ENCODE data around the gene RLN3. TPM values are rescaled to one million over a fixed set of nuclear protein-coding genes. Genes with fewer than 3 reads are reported as not detected.

The RLN3 gene
- total and polyA plus RNA-seq, 3 donors from 2014 or later = 1.7 TPM; not detected in 2

- WGBS, 2 donors = 81 to 83% methylated on average over 12 to 13 of the region's 13 CpGs
These were observed 27.1 kb upstream of the RLN3 start for GRCh38 chr19:14000691-14001375.

GRCh38 chr19:14002571-14003250, 25.2 kb upstream of the RLN3 start:
- 64 to 68% methylated on average over 13 of the region's 13 CpGs for WGBS, 2 donors
- TF ChIP-seq, protein P1, sequence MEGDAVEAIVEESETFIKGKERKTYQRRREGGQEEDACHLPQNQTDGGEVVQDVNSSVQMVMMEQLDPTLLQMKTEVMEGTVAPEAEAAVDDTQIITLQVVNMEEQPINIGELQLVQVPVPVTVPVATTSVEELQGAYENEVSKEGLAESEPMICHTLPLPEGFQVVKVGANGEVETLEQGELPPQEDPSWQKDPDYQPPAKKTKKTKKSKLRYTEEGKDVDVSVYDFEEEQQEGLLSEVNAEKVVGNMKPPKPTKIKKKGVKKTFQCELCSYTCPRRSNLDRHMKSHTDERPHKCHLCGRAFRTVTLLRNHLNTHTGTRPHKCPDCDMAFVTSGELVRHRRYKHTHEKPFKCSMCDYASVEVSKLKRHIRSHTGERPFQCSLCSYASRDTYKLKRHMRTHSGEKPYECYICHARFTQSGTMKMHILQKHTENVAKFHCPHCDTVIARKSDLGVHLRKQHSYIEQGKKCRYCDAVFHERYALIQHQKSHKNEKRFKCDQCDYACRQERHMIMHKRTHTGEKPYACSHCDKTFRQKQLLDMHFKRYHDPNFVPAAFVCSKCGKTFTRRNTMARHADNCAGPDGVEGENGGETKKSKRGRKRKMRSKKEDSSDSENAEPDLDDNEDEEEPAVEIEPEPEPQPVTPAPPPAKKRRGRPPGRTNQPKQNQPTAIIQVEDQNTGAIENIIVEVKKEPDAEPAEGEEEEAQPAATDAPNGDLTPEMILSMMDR (IDR thresholded peaks at IDR 0.05) = no peak
- no peak for TF ChIP-seq POLR2A (IDR thresholded peaks at IDR 0.05)
- intact Hi-C loops (cut with DNase I; ENCODE audit: low total_unique reads) = no loop called here
- no peaks in the 10 kb centered on the region for H3K36me3 ChIP-seq (ENCODE audit: low read depth, missing control alignments)
- DNase-seq = no peak
- H3K27ac ChIP-seq = peak overlapping the region; percentile 47 to 94
- H3K27me3 ChIP-seq = no peaks in the 10 kb centered on the region
- H3K9me3 ChIP-seq = no peaks in the 10 kb centered on the region
- H3K4me1 ChIP-seq = peaks cover 23% of the 10 kb centered on the region
- no peak overlapping the region for H3K4me3 ChIP-seq

More at GRCh38 chr19:14000691-14001375, 27.1 kb upstream of the RLN3 start:
- no peak overlapping the region for H3K4me3 ChIP-seq
- no peak for TF ChIP-seq POLR2A (IDR thresholded peaks at IDR 0.05)
- TF ChIP-seq, protein P1 (IDR thresholded peaks at IDR 0.05) = no peak
- no peak for DNase-seq
- H3K4me1 ChIP-seq = peaks cover 20% of the 10 kb centered on the region
- intact Hi-C loops (cut with DNase I; ENCODE audit: low total_unique reads) = no loop called here
- H3K27ac ChIP-seq = no peak overlapping the region
- no peaks in the 10 kb centered on the region for H3K36me3 ChIP-seq (ENCODE audit: low read depth, missing control alignments)
- no peaks in the 10 kb centered on the region for H3K9me3 ChIP-seq
- H3K27me3 ChIP-seq = no peaks in the 10 kb centered on the region

DNA sequence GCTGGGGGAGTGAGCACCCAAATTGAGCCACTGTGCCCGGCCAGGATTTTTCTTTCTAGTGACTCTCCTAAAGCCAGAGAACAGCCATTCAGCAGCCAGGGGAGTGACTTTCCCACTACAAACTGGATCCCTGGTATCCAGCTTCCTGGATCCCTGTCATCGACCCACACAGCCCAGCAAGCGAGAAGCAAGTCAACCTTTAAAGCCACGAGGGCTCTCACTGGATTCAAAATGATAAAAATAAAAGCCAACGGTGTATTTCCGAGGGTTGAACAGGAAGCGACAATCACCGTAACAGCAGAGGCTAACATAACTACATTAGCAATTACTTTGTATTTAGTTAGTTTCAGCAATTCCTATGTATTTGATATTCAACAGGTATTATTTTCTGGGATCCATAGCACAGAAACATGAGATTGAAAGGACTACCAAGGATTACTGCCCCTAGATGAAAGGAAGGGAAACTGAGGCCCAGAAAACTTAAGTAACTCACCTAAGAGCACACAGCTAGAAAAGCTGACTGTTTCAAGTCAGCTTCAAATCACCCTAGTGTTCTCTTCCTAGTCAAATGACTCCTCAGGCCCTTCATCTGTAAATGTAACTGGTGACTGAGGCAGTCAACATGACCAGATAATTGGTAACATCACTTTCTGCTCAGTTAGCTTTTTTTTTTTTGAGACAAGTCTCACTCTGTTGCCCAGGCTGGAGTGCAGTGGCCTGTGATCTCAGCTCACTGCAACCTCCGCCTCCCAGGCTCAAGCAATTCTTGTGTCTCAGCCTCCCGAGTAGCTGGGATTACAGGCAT, 24.5 kb upstream of the RLN3 start:
- no peaks in the 10 kb centered on the region for H3K36me3 ChIP-seq (ENCODE audit: low read depth, missing control alignments)
- no peaks in the 10 kb centered on the region for H3K9me3 ChIP-seq
- intact Hi-C loops (cut with DNase I; ENCODE audit: low total_unique reads) = no loop called here
- H3K27me3 ChIP-seq = no peaks in the 10 kb centered on the region
- 51 to 55% methylated on average over 9 to 10 of the region's 10 CpGs for WGBS, 2 donors
- peaks cover 23% of the 10 kb centered on the region for H3K4me1 ChIP-seq
- DNase-seq = no peak
- TF ChIP-seq, protein P1 (IDR thresholded peaks at IDR 0.05) = no peak
- no peak for TF ChIP-seq POLR2A (IDR thresholded peaks at IDR 0.05)
- H3K4me3 ChIP-seq = no peak overlapping the region
- peak overlapping the region; percentile 92 to 94 for H3K27ac ChIP-seq

DNA sequence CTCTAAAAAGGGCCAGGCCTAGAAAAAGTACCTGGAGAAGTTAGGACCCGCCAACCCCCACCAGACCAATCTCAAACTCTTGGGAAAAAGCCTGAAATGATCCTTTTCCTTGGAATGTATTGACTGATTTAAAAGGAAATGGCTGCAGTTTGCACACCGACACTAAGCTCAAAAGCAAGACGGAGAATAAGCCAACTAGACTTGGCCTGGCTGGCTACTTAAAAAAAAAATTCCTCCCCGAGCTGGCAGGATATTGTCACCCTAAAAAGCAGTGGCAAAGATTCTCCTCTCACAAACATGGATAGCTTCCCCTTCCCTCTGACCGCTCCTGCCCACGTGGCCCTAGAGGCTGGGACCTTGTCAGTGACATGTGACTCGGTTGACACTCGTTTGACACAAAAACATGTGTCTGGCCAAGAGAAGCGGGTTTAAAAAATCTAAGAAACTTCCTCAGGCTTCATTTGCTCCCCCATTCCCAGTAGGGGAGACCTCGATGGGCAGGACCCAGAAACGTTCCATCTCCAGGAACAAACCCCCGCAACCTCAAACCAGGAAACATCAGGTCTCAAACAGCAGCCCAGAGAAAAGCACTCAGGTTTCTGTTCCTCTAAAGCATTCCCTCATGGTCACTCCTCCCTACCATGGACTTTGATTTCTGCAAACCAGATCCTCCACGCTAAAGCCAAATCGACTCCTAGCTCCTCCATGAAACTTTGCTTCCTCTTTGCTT, 23.2 kb upstream of the RLN3 start:
- peak overlapping the region; percentile 95 to 99 for H3K4me3 ChIP-seq
- 17 to 24% methylated on average over 13 to 14 of the region's 14 CpGs for WGBS, 2 donors
- TF ChIP-seq, protein P1 (IDR thresholded peaks at IDR 0.05) = no peak
- TF ChIP-seq POLR2A (IDR thresholded peaks at IDR 0.05) = no peak
- H3K9me3 ChIP-seq = no peaks in the 10 kb centered on the region
- peaks cover 23% of the 10 kb centered on the region for H3K4me1 ChIP-seq
- H3K27me3 ChIP-seq = no peaks in the 10 kb centered on the region
- peak overlapping the region; percentile 92 to 94 for H3K27ac ChIP-seq
- DNase-seq = peak; percentile 73
- no peaks in the 10 kb centered on the region for H3K36me3 ChIP-seq (ENCODE audit: low read depth, missing control alignments)
- intact Hi-C loops (cut with DNase I; ENCODE audit: low total_unique reads) = no loop called here
